Right ventricle myocardium inferior (tissue), 1 donor: ENCODE data around the gene TRAPPC2L. TPM values are rescaled to one million over a fixed set of nuclear protein-coding genes. Genes with fewer than 3 reads are reported as not detected.
"Not testable (repeated sequence)": the region's sequence is repeated elsewhere in the genome, so short reads cannot be mapped to it uniquely, and the experiment has no call there.

Experiments used
- ATAC-seq: fragments of 200-7000 bp; cut with Tn5 transposase; one replicate; pipeline ENCODE4 v1.9.1; 2020; ENCODE audit warnings: mild to moderate bottlenecking, moderate library complexity
- DNase-seq: peaks from one replicate; pipeline ENCODE4 v3.0.0; 2021; ENCODE audit errors: missing footprints
- intact Hi-C: fragments of 100-400 bp; cut with DNase I; formaldehyde crosslinking; loops from one replicate; pipeline ENCODE4 v1.11.0; 2022
- total RNA-seq: library from RNA; stranded (reverse); fragmentation: NEBNext Ultra II Directional; extraction: Animal tissue kit (Norgen Biotek cat#: 25700); gene quantifications from one replicate; pipeline ENCODE4 v1.2.1, GENCODE V29; 2021
- donor health status: DM: no; HTN: yes; CAD: no; lungs with severe emphysema.

Gene TRAPPC2L
- total RNA-seq, 1 donor from 2014 or later: 58.7 TPM

DNA sequence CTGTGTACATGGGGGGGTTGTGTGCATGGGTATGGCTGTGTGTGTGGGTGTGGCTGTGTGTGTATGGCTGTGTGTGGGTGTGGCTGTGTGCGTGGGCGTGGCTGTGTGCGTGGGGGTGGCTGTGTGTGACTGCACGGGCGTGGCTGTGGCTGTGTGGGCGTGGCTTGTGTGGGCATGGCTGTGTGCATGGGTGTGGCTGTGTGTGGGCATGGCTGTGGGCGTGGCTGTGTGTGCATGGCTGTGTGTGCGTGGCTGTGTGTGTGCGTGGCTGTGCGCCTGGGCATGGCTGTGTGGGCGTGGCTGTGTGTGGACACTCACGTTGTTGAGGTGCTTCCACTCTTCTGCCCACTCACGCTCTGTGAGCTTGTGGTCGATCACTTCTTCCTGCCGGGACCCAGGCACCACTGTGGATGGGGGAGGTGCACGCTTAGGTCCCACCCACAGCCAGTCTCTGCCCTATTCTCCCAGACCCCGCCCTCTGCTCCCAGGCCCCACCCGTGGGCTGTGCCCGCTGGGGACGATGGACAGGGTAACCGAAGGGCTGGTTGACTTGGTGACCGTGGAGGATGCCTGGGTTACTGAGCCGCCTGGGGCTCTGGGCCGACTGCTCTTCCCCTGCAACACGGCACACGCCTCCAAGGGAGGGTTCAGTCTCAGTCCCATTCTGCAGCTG, 25.6 kb downstream of the TRAPPC2L start:
- ATAC-seq (no peak), DNase-seq (no peak)
- intact Hi-C loops: no loop called here

DNA sequence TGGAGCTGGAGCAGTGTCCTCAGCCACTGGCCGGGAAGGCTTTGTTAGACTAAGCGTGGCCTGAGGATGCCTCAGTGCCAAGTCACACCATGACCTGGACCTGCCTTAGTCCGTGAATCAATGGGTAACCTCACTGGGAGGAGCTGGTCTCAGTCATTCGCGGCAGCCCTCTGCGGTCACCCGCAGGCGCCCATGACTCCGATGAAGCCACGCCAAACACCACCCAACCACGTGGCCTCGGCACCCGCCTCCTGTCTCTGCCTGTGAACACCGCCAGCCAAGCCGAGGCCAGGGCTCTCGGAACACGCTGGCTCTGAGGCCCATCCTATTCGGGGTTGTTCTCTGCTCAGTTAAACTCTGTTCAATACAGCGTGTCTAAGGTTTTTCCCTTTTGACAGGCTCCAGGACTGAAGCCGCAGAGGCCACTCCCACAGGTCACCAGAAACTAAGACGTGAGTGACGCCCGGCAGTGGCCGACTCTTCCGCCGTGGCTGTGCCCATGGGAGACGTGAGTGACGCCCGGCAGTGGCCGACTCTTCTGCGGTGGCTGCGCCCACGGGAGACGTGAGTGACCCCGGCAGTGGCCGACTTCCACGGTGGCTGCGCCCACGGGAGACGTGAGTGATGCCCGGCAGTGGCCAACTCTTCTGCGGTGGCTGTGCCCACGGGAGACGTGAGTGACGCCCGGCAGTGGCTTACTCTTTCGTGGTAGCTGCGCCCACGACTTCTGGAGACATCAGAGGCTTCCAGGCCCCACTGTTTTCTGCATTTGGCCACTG, 26.4 kb downstream of the TRAPPC2L start:
- ATAC-seq: no peak
- no peak for DNase-seq
- intact Hi-C loops: no loop called here

DNA sequence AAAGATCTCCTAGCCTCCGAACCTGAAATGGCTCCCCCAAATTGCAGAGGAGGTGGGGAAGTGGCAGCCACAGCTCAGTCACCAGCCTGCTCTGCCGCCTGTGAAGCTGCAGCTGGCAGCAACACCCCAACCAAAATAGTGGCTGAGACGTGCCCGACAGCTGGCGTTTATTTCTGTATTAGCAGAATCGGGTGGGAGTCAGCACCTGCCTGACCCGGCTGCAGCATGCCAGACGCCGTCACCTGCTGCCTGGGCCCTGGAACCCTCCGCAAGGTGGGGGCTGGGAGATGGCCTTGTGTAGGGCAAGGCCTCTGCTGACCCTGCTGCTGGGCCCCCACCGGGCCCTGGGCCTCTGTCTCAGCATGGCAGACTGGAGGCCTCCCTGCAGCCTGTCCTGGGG, 27.0 kb downstream of the TRAPPC2L start:
- intact Hi-C loops: no loop called here
- no peak for DNase-seq
- ATAC-seq: no peak

DNA sequence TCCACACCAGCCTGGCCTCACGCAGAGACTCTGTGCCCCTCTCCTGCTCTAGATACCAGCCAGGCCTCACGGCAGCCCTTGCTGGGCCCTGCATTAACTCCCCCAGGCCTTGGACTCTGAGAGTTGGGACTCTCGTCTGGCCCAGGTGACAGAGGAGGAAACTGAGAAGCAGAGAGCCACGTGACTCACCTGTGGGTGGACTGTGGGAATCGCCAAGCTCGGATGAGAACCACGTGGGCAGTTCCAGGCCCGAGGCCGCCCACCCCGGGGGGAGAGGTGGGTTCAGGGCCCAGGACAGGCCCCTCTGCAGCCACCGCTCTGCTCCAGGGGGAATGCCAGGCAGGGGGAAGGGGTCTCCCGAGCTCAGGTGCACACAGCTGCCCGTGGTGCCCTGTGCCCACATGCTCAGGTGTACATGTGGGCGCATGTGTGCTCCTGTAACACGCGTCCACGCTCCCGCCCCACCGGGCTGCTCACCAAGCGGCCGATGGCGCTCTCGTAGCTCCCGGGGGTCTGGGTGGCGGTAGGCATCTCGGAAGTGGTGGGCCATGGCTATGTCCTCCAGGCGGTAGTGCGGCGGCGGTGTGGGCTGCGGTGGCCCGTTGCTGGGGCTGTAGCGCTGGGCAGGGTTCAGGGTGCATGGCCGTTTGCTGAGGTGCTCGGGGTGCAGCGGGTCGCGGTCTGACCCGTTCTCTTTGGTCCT, 27.8 kb downstream of the TRAPPC2L start:
- ATAC-seq (no peak), DNase-seq (no peak)
- intact Hi-C loops: no loop called here

DNA sequence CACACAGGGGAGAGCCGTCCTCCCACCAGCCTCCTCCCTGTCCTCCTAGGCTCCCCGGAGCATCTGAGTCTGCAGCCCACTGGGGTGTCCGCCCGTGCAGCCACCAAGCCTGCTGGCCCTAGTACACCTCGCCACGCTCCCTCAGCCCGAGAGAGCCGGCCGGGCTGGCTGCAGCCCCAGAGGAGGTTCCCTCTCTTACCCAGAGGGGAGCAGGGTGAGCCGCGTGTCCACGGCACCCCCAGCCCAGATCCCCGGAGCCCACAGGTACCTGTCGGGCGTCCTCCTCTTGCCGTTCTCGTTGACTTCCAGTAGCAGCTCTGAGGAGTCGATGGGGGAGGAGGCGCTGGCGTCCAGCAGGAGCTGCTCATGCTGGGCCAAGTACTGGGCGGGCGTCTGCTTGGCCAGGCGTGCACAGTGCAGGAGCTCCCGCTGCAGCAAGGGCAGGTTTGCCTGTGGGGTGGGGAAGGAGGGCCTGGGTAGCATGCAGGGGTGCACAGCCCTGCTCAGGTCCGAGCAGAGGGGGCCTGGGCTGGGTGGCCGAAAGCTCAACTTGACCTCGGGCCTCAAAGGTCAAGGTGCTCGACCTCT, 28.9 kb downstream of the TRAPPC2L start:
- intact Hi-C loops: loop anchor here (2.0 kb wide), 1 partner anchor 35 kb away; no protein-coding TSS in a partner anchor
- DNase-seq: no peak
- ATAC-seq: no peak

DNA sequence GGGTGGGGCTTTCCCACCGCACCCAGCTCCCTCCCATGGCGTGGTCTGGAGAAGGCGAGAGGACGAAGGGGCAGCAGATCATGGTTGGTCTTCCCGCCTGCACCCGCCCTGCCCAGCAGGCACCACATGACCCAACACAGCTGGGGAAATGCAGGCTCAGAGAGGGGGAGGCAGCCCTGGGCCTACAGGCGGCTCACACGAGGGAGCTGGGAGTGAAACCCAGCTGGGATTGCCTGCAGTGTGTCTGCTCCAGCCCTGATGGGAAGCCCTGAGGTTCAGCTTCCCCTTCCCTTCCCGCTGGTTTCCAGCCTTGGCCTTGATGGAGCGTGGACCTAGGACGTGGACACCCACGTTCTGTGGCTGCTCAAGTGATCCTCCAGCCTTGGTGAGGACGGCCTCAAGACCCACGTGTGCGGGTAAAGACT, 29.5 kb downstream of the TRAPPC2L start:
- peak; percentile 8 for ATAC-seq
- DNase-seq: no peak
- intact Hi-C loops: loop anchor here (2.0 kb wide), 1 partner anchor 34 kb away; no protein-coding TSS in a partner anchor

DNA sequence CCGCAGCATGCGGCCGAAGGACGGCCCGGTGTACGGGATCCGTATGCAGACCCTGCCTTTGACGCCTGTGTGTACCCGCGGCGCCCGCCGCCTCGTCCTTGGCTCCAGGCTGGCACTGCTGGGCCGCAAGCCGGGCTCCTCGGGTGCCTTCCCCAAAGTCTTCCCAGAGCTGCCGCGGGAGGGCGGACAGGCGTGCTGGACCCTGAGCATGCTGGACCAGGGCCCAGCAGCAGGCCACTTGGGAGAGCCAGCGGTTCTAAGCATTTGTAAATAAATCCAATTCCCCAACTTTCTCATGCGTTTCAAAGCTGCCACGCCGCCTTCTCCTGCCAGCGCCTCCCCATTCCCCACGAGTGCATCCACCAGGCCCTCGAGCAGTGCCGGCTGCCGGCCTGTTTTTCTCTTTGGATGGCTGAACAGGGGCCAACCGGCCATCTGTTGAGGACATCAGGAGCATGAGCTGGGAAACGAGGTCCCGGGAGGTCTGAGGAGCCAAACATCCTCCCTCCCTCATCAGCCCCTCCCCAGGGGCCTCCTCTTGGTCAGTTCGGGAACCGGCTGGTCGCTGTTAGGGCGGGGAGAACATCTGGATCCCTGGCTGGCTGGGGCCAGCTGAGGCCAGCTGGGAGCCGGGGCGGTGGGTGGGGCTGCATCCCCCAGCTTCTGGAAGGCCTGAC, 30.1 kb downstream of the TRAPPC2L start:
- DNase-seq (peak; percentile 95), ATAC-seq (peak; percentile 82)

DNA sequence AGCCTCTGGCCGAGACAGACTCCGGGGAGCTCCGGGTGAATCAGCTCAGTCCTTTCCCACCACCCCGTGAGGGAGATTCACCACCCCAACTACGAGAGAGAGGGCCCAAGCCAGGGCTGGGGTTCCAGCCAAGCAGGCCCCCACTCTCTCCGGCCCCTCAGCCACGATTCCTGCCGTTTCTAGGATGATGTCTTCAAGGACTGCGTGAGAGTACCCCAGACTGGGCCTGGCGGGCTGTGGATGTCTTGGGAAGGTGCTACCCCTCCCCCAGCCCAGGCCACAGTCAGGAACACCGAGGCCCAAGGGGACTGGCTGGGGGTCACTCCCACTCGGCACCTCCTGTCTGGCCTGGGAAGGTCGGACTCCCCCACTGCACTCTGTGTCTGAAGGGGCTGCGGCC, 31.1 kb downstream of the TRAPPC2L start:
- DNase-seq: no peak
- ATAC-seq: no peak
- intact Hi-C loops: no loop called here

More for the DNA sequence above, 30.1 kb downstream of the TRAPPC2L start:
- intact Hi-C loops: loop anchor here (1.0 to 2.0 kb wide), 2 partner anchors 34 to 52 kb away; no protein-coding TSS in a partner anchor

DNA sequence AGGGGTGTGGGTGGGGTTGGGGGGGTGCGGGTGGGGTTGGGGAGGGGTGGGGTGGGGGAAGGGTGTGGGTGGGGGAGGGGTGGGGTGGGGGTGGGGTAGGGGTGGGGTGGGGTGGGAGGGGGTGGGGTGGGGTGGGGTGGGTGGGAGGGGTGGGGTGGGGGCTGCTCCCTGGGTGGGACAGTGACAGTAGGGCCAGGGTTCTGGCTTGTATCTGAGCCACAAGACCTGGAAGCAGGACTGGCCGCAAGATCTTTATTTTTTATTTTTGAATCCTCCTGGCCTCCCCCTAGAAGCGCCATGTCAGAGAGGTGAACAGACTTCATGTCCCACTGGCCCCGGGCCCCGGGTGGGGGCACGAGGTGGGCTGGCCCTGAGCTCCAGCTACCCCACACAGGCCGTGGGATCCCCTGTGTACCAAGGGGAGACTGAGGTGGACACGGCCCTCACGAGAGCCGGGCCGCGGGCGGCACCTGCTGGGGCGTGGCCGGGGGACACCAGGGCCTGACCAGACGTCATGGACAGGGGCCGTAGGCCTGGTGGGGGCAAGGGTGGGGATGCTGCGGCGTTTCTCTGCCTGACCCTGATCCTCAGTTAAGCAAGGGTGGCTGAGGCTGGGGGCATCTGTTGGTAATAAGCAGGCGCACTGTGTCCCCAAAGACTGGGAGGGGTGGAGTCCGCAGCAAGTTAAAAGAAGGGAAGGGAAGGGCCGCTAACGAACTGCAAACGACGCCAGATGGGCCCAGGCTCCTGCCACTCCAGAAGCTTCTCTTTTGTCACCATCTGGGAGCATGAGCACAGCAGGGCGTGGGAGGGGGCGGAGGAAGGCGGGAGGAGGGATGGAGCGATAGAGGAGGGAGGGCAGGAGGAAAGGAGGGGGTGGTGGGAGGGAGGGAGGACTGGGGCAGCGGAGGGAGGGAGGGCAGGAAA, 31.8 kb downstream of the TRAPPC2L start:
- intact Hi-C loops: no loop called here
- DNase-seq (peak; percentile 85), ATAC-seq (peak; percentile 29)

DNA sequence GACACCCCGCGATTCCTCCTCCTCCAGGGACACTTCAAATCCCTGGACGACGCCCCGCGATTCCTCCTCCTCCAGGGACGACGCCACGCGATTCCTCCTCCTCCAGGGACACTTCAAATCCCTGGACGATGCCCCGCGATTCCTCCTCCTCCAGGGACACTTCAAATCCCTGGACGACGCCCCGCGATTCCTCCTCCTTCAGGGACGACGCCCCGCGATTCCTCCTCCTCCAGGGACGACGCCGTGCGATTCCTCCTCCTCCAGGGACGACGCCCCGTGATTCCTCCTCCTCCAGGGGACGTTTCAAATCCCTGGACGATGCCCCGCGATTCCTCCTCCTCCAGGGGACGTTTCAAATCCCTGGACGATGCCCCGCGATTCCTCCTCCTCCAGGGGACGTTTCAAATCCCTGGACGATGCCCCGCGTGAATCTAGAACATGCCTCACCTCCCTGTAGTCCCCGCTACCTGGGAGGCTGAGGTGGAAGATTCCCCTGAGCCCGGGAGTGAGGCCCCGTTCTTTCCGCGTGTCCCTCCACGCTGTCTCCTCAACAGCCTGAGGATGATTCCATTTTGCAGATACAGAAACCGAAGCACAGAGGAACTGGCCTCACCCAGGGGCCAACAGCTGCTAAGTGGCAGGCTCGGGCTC, 32.9 kb downstream of the TRAPPC2L start:
- ATAC-seq, DNase-seq, intact Hi-C loops: not testable (repeated sequence)

DNA sequence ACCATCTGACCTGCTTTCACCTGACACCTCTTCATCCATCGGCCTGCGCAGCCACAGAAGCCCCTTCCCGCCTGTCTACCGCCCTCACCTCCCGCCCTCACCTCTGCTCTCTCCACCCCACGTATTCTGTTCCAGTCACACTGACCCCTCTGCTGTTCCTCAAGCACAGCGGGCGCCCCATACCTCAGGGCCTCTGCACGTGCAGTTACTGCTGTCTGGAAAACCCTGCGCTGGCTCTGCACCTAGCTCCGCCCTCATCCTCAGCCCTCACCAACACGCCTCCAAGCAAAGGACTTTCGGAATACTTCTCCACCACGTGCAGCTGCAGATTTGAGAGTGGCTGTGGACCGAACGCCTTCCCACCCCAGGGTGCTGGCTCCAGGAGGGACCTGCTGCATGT, 34.2 kb downstream of the TRAPPC2L start:
- DNase-seq: no peak
- intact Hi-C loops: no loop called here
- ATAC-seq: no peak

DNA sequence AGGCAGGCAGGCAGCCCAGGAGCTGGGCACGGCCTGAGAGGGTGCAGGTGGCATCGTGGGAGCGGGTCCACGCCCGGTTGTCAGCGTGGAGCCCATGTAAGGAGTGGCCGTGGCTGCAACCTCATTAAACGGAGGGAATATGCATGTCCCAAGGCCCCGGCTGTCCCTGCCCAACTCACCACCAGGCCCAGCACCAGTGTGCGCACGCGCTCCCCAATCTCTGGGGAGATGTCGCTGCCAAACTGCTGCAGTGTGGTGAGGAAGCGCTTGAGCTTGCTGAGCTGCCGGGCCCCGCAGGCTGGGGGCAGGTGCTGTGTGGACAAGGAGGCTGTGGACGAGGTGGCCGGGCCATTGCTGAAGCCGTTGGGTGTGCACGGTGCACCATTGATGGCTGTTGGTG, 35.1 kb downstream of the TRAPPC2L start:
- intact Hi-C loops: no loop called here
- ATAC-seq (no peak), DNase-seq (no peak)

DNA sequence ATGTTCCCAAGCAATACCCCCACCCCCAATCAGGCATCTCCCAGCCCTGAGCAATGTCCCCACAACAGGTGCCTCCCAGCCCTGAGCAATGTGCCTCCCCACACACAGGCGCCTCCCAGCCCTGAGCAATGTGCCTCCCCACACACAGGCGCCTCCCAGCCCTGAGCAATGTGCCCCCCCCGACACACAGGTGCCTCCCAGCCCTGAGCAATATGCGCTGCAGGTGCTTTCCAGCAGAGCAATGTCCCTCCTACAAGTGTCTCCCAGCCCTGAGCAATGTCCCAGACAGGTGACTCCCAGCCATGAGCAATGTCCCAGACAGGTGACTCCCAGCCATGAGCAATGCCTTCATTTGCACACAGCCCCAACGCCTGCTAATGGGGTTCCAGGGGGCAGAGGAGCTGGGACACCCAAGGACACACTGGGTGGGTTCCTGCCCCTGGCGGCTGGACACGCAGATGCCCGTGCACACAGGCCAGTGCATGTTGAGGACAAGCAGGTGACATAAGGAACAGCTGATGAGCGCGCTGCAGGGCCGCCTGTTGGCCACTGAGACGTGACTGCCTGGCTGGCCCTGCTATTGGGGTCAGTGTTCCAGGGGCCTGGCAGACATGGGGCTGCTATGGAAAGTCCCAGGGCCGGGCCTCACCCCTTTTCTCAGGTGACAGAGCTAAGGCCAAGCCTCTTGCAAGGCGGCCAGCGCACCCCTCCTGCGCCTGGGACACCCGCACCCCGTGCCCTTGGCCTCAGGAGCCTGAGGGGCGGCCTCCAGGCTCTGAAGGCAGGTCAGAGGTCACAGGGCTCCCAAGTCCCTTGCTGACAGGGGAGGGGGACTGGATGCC, 36.4 kb downstream of the TRAPPC2L start:
- no peak for DNase-seq
- ATAC-seq: no peak
- intact Hi-C loops: no loop called here

DNA sequence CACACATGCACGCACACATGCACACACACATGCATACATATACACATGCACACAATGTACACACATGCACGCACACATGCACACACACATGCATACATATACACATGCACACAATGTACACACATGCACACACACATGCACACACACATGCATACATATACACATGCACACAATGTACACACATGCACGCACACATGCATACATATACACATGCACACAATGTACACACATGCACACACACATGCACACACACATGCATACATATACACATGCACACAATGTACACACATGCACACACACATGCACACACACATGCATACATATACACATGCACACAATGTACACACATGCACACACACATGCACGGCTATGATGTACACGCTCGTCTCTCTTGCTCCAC, 37.3 kb downstream of the TRAPPC2L start:
- ATAC-seq, intact Hi-C loops: not testable (repeated sequence)

DNA sequence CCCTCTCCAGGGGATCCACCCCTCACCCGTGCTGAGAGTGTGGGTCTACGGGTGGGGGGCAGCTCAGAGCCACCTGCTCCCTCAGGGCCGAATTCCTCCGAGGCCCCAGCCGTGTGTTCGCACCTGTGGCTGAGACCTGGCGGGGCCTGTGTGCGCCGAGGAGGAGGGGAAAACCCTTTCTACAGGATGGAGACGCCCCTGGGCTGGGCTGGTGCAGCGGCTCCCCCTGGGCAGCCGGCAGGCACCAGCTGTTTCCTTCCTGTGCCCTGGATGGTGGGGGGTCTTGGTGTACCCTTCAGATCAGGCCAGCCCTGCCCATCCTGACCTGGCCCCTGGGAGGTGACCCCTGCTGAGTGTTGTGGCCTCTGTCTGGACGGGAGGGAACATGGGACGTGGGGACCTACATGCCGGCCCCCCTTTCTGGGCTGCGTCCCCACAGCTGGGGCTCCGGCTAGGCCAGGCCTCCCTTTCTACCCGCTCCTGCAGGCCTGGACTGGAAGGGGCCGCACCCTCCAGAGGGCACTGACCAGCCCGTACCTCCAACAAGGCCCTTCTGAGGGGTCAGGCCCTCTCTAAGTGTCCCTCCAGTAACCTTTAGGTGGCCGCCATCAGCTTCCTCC, 37.9 kb downstream of the TRAPPC2L start:
- intact Hi-C loops: no loop called here
- no peak for ATAC-seq

More for the DNA sequence above, 37.3 kb downstream of the TRAPPC2L start:
- not testable (repeated sequence) for DNase-seq

DNA sequence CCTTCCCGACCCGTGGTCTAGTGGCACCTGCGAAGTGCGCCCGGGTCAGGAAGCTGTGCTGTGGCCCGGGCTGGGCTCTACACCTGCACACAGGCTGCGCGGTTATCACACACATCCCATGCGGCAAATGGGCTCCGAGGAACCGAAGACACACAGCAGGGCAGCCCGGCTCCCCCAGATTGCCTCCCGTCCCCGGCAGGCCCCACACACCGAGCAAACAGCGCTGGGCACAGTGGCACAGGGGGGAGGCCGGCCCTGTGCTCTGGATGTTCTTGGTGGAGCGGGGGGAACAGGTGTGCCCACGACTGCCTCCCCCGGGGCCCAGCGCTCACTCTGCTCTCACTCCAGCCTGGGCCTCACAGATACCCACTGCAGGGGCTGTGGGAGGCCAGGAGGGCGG, 38.4 kb downstream of the TRAPPC2L start:
- DNase-seq: no peak
- ATAC-seq: no peak
- intact Hi-C loops: no loop called here

More for the DNA sequence above, 37.9 kb downstream of the TRAPPC2L start:
- no peak for DNase-seq
